GM12891 (cell line): Measurements from ENCODE around the gene SOBP.

Experiments
- POLR2A ChIP-seq: IDR thresholded peaks from 2 replicates; pipeline ENCODE4 v1.6.1; 2011; ENCODE audit warnings: low read depth, low read length, control low read depth
- POLR2AphosphoS5 ChIP-seq: IDR thresholded peaks from 2 replicates; pipeline ENCODE4 v1.6.1; 2011; ENCODE audit warnings: low read depth, low read length, control low read depth
- TAF1 ChIP-seq: IDR thresholded peaks from 2 replicates; pipeline ENCODE4 v1.6.1; 2011; ENCODE audit warnings: low read depth, low read length, control low read depth

GRCh38 chr6:107466062-107466461 is 23.9 kb upstream of the SOBP start:
- TF ChIP-seq POLR2A (no peak), POLR2AphosphoS5 (no peak), TAF1 (no peak)
